Parathyroid adenoma (tissue), 2 donors: Measurements from ENCODE around the gene SHFL.

ENCODE experiments used
- H2AFZ ChIP-seq: fragments of 300-600 bp; sonication (generic); one replicate; pipeline ENCODE4 v1.7.0; 2017; ENCODE audit warnings: antibody characterized with exemption, mild to moderate bottlenecking
- H3K27ac ChIP-seq: fragments of 300-600 bp; sonication (generic); one replicate; pipeline ENCODE4 v1.7.0; 2017
- H3K27me3 ChIP-seq: fragments of 300-600 bp; sonication (generic); one replicate; pipeline ENCODE4 v1.7.0; 2017; ENCODE audit warnings: low read length; ENCODE audit not compliant: control insufficient read depth, insufficient read depth
- H3K36me3 ChIP-seq: fragments of 300-600 bp; sonication (generic); one replicate; pipeline ENCODE4 v1.7.0; 2017; ENCODE audit warnings: low read length; ENCODE audit not compliant: control insufficient read depth, insufficient read depth
- H3K4me1 ChIP-seq: fragments of 300-600 bp; sonication (generic); one replicate; pipeline ENCODE4 v1.7.0; 2017; ENCODE audit warnings: control low read depth
- H3K4me2 ChIP-seq: fragments of 300-600 bp; sonication (generic); one replicate; pipeline ENCODE4 v1.7.0; 2017; ENCODE audit warnings: low read length
- H3K4me3 ChIP-seq: fragments of 300-600 bp; sonication (generic); one replicate; pipeline ENCODE4 v1.7.0; 2017; ENCODE audit warnings: low read depth, low read length
- H3K79me2 ChIP-seq: fragments of 300-600 bp; sonication (generic); one replicate; pipeline ENCODE4 v1.7.0; 2017; ENCODE audit warnings: control low read depth
- H3K9ac ChIP-seq: fragments of 300-600 bp; sonication (generic); one replicate; pipeline ENCODE4 v1.7.0; 2017; ENCODE audit warnings: mild to moderate bottlenecking
- H3K9me3 ChIP-seq: fragments of 300-600 bp; sonication (generic); one replicate; pipeline ENCODE4 v1.7.0; 2017; ENCODE audit warnings: low read length; ENCODE audit not compliant: control insufficient read depth
- CTCF ChIP-seq: fragments of 300-600 bp; sonication (generic); IDR thresholded peaks from one replicate; pipeline ENCODE4 v1.7.0; 2017; ENCODE audit warnings: antibody characterized with exemption, mild to moderate bottlenecking
- donor health status: primary hyperparathyroidism.

The SHFL gene

GRCh38 chr19:10136936-10137335, 50.8 kb downstream of the SHFL start:
- no peaks in the 10 kb centered on the region for H3K36me3 ChIP-seq
- TF ChIP-seq CTCF: no peak
- H3K4me1 ChIP-seq: no peaks in the 10 kb centered on the region
- no peak overlapping the region for H3K4me3 ChIP-seq
- H3K9me3 ChIP-seq: no peaks in the 10 kb centered on the region
- H2AFZ ChIP-seq: no peak overlapping the region
- H3K79me2 ChIP-seq: no peaks in the 10 kb centered on the region
- H3K27me3 ChIP-seq: no peaks in the 10 kb centered on the region
- no peak overlapping the region for H3K9ac ChIP-seq
- H3K4me2 ChIP-seq: no peak overlapping the region
- no peak overlapping the region for H3K27ac ChIP-seq

GRCh38 chr19:10137751-10138682, 51.9 kb downstream of the SHFL start:
- peaks cover 2% of the 10 kb centered on the region for H3K79me2 ChIP-seq
- no peak overlapping the region for H3K4me3 ChIP-seq
- H2AFZ ChIP-seq: no peak overlapping the region
- TF ChIP-seq CTCF: no peak
- no peaks in the 10 kb centered on the region for H3K9me3 ChIP-seq
- no peaks in the 10 kb centered on the region for H3K36me3 ChIP-seq
- H3K27me3 ChIP-seq: no peaks in the 10 kb centered on the region
- no peaks in the 10 kb centered on the region for H3K4me1 ChIP-seq
- H3K27ac ChIP-seq: no peak overlapping the region
- H3K4me2 ChIP-seq: no peak overlapping the region
- no peak overlapping the region for H3K9ac ChIP-seq

- H2AFZ ChIP-seq: no peak overlapping the region
- H3K9me3 ChIP-seq: no peaks in the 10 kb centered on the region
- H3K79me2 ChIP-seq: peaks cover 2% of the 10 kb centered on the region
- H3K4me1 ChIP-seq: no peaks in the 10 kb centered on the region
- H3K4me3 ChIP-seq: no peak overlapping the region
- H3K27ac ChIP-seq: no peak overlapping the region
- no peaks in the 10 kb centered on the region for H3K36me3 ChIP-seq
- no peak overlapping the region for H3K4me2 ChIP-seq
- H3K27me3 ChIP-seq: no peaks in the 10 kb centered on the region
- no peak for TF ChIP-seq CTCF
- no peak overlapping the region for H3K9ac ChIP-seq
Measured at GRCh38 chr19:10138879-10139795, 53.0 kb downstream of the SHFL start.

- no peak overlapping the region for H2AFZ ChIP-seq
- H3K4me1 ChIP-seq: no peaks in the 10 kb centered on the region
- H3K4me3 ChIP-seq: no peak overlapping the region
- no peak for TF ChIP-seq CTCF
- no peaks in the 10 kb centered on the region for H3K27me3 ChIP-seq
- H3K9me3 ChIP-seq: no peaks in the 10 kb centered on the region
- H3K27ac ChIP-seq: no peak overlapping the region
- H3K79me2 ChIP-seq: peaks cover 2% of the 10 kb centered on the region
- no peaks in the 10 kb centered on the region for H3K36me3 ChIP-seq
- no peak overlapping the region for H3K4me2 ChIP-seq
- no peak overlapping the region for H3K9ac ChIP-seq
Measured at GRCh38 chr19:10139952-10140351, 53.8 kb downstream of the SHFL start.
